Mesenchymal stem cell (in vitro differentiated cells and primary cell): ENCODE results near the gene ATP6V0C.

ENCODE experiments used
- DNase-seq: peaks from one replicate; pipeline ENCODE4 v3.0.0-alpha.2; 2013
- H2AFZ ChIP-seq: one replicate; pipeline ENCODE4 v1.6.1; 2013; ENCODE audit warnings: low read depth, mild to moderate bottlenecking, control low read depth, inconsistent platforms, low read length, moderate library complexity
- H2AK5ac ChIP-seq: 2 replicates; pipeline ENCODE4 v1.6.1; 2013; ENCODE audit warnings: low read length, moderate library complexity, mild to moderate bottlenecking, inconsistent platforms; ENCODE audit not compliant: severe bottlenecking
- H2BK120ac ChIP-seq: one replicate; pipeline ENCODE4 v1.6.1; 2013; ENCODE audit warnings: low read depth, mild to moderate bottlenecking, inconsistent platforms, low read length, moderate library complexity
- H2BK12ac ChIP-seq, 2 experiments: one replicate each; pipeline ENCODE4 v1.6.1; 2013; ENCODE audit warnings: inconsistent platforms in 2 of 2, low read length in 2 of 2, mild to moderate bottlenecking in 2 of 2, moderate library complexity in 2 of 2, control low read depth in 1 of 2
- H2BK15ac ChIP-seq: one replicate; pipeline ENCODE4 v1.6.1; 2013; ENCODE audit warnings: mild to moderate bottlenecking, low read depth, inconsistent platforms; ENCODE audit not compliant: poor library complexity, severe bottlenecking
- H2BK5ac ChIP-seq: 2 replicates; pipeline ENCODE4 v1.6.1; 2013; ENCODE audit warnings: low read depth, mild to moderate bottlenecking, low read length, control low read depth, inconsistent platforms; ENCODE audit not compliant: poor library complexity, severe bottlenecking
- H3K14ac ChIP-seq, 2 experiments: one replicate each; pipeline ENCODE4 v1.6.1; 2013; ENCODE audit warnings: inconsistent platforms in 2 of 2, low read length in 2 of 2, control low read depth in 1 of 2, mild to moderate bottlenecking in 1 of 2, moderate library complexity in 1 of 2
- H3K18ac ChIP-seq, 2 experiments: one replicate each; pipeline ENCODE4 v1.6.1; 2013; ENCODE audit warnings: inconsistent platforms in 2 of 2, low read length in 2 of 2, control low read depth in 1 of 2, low read depth in 1 of 2, mild to moderate bottlenecking in 1 of 2
- H3K23ac ChIP-seq, 2 experiments: one replicate each; pipeline ENCODE4 v1.6.1; 2013; ENCODE audit warnings: inconsistent platforms in 2 of 2, low read length in 2 of 2, mild to moderate bottlenecking in 2 of 2, moderate library complexity in 2 of 2, control low read depth in 1 of 2
- H3K27ac ChIP-seq: 2 replicates; pipeline ENCODE4 v1.5.1; 2013; ENCODE audit warnings: mild to moderate bottlenecking, moderate library complexity, low read length, control low read depth, inconsistent platforms; ENCODE audit not compliant: poor library complexity, severe bottlenecking
- H3K27me3 ChIP-seq, 2 experiments: 2 replicates each; pipeline versions ENCODE4 v1.6.1 to v1.7.0; 2013; ENCODE audit warnings: low read length in 2 of 2, mild to moderate bottlenecking in 2 of 2, moderate library complexity in 2 of 2, control low read depth in 1 of 2, inconsistent platforms in 1 of 2; ENCODE audit not compliant: control insufficient read depth in 1 of 2, insufficient read depth in 1 of 2
- H3K36me3 ChIP-seq, 2 experiments: 2 replicates each; pipeline versions ENCODE4 v1.6.1 to v1.7.0; 2013; ENCODE audit warnings: low read length in 2 of 2, control low read depth in 1 of 2, inconsistent platforms in 1 of 2, low read depth in 1 of 2, mild to moderate bottlenecking in 1 of 2; ENCODE audit not compliant: insufficient read depth in 2 of 2, control insufficient read depth in 1 of 2
- H3K4ac ChIP-seq, 2 experiments: one replicate each; pipeline ENCODE4 v1.6.1; 2013; ENCODE audit warnings: inconsistent platforms in 2 of 2, low read length in 2 of 2, mild to moderate bottlenecking in 2 of 2, moderate library complexity in 2 of 2, control low read depth in 1 of 2, low read depth in 1 of 2
- H3K4me1 ChIP-seq: 2 replicates; pipeline ENCODE4 v1.6.1; 2013; ENCODE audit warnings: low read depth, low read length, control low read depth; ENCODE audit not compliant: control insufficient read depth, insufficient read depth
- H3K4me2 ChIP-seq: 2 replicates; pipeline ENCODE4 v1.6.1; 2013; ENCODE audit warnings: low read length, mild to moderate bottlenecking, inconsistent platforms; ENCODE audit not compliant: poor library complexity, severe bottlenecking
- H3K4me3 ChIP-seq, 2 experiments: 2 replicates each; pipeline versions ENCODE4 v1.5.1 to v1.7.0; 2013; ENCODE audit warnings: low read length in 2 of 2, mild to moderate bottlenecking in 2 of 2, control low read depth in 1 of 2, low read depth in 1 of 2; ENCODE audit not compliant: insufficient read depth in 1 of 2
- H3K79me1 ChIP-seq: replicated peaks from 2 replicates; pipeline ENCODE4 v1.6.1; 2013; ENCODE audit warnings: mild to moderate bottlenecking, control low read depth, low read length, inconsistent platforms; ENCODE audit not compliant: poor library complexity, severe bottlenecking
- H3K9ac ChIP-seq: 2 replicates; pipeline ENCODE4 v1.7.0; 2013; ENCODE audit warnings: mild to moderate bottlenecking, low read length, moderate library complexity
- H3K9me3 ChIP-seq: 2 replicates; pipeline ENCODE4 v1.7.0; 2013; ENCODE audit warnings: mild to moderate bottlenecking, low read length; ENCODE audit not compliant: control insufficient read depth
- H4K8ac ChIP-seq: one replicate; pipeline ENCODE4 v1.6.1; 2013; ENCODE audit warnings: inconsistent platforms, mild to moderate bottlenecking, low read length, moderate library complexity
- H4K91ac ChIP-seq: one replicate; pipeline ENCODE4 v1.6.1; 2013; ENCODE audit warnings: mild to moderate bottlenecking, low read length, inconsistent platforms
- WGBS: methylation state at CpG from one replicate; pipeline ENCODE4 v1.1.7; 2013; ENCODE audit warnings: mixed read lengths; 5-methylcytosine and 5-hydroxymethylcytosine counted together

Gene ATP6V0C

DNA sequence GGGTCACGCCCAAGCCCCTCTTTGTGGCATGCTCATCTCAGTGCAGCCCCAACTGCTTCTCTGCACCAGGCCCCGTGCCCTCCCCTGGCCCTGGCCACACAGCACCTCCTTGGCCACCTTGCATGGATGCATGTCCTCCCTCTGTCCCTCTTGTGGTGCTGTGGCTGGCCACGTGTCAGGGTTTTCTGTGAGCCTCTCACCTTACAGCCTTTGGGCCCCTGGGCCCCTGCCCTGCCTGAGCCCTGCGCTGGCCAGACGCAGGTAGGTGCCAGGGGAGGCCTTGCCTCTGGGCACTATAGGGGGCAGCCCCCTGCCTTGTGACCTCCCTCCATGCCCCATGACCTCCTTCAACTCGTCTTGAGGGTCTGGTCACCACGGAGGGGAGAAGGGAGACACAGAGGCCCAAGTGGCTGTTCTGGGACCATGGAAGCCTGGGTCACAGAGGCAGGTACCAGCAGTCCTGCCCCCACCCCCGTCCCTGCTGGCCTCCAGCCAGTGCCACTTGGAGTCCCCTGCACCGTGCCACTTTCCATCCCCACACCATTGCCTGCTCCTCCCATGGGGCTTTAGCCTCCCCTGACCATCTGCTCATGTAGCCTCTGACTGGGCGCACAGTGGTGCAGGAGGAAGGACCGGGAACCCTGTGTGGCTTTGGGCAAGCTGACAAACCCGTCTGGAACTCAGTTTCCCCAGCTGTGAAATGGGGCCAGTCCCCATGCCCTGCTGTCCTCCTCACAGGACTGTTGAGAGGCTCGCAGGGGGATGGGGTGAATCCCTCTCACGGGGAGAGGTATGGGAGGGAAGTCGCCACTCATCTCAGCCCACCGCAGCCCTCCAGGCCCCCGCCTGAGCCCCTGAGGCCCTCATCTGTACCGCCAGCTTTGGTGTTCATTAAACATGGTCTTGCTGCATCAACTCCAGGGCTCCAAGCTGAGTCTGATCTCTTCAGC, 11.5 kb upstream of the ATP6V0C start:
- no peaks in the 10 kb centered on the region for H3K27me3 ChIP-seq
- H2AFZ ChIP-seq: no peak overlapping the region
- H3K14ac ChIP-seq: no peak overlapping the region
- peaks cover 30% of the 10 kb centered on the region for H3K4me1 ChIP-seq
- no peak overlapping the region for H4K91ac ChIP-seq
- H3K4me3 ChIP-seq: no peak overlapping the region
- peak overlapping the region; percentile 57 for H3K4me2 ChIP-seq
- peak overlapping the region; percentile 33 to 37 for H3K4ac ChIP-seq
- H3K36me3 ChIP-seq: peaks cover 12 to 37% of the 10 kb centered on the region in 2 experiments
- H2BK12ac ChIP-seq: peak overlapping the region; percentile 4 to 83
- peak overlapping the region; percentile 19 for H2BK5ac ChIP-seq
- H3K23ac ChIP-seq: peak overlapping the region in 1 of 2 experiments; percentile 1
- no peak overlapping the region for H2BK15ac ChIP-seq
- WGBS: 85% methylated on average over 18 of the region's 18 CpGs
- peak overlapping the region; percentile 89 for H3K27ac ChIP-seq
- H3K79me1 ChIP-seq: peaks cover 17% of the 10 kb centered on the region
- peak overlapping the region; percentile 38 for H3K9ac ChIP-seq
- H2BK120ac ChIP-seq: no peak overlapping the region
- H2AK5ac ChIP-seq: peak overlapping the region; percentile 96
- peak overlapping the region; percentile 72 for H4K8ac ChIP-seq
- no peaks in the 10 kb centered on the region for H3K9me3 ChIP-seq
- H3K18ac ChIP-seq: peak overlapping the region; percentile 11 to 80
- DNase-seq: no peak

GRCh38 chr16:2505695-2506094, 8.1 kb upstream of the ATP6V0C start:
- H2AK5ac ChIP-seq: peak overlapping the region; percentile 26
- no peak overlapping the region for H3K18ac ChIP-seq
- H3K4me3 ChIP-seq: no peak overlapping the region
- no peak overlapping the region for H2AFZ ChIP-seq
- H3K79me1 ChIP-seq: peaks cover 9% of the 10 kb centered on the region
- WGBS: 94% methylated on average over 13 of the region's 14 CpGs
- H3K4me2 ChIP-seq: no peak overlapping the region
- H3K9me3 ChIP-seq: no peaks in the 10 kb centered on the region
- DNase-seq: no peak
- no peak overlapping the region for H2BK15ac ChIP-seq
- no peak overlapping the region for H3K27ac ChIP-seq
- H3K4ac ChIP-seq: no peak overlapping the region
- peak overlapping the region; percentile 34 for H4K91ac ChIP-seq
- H4K8ac ChIP-seq: no peak overlapping the region
- no peak overlapping the region for H2BK120ac ChIP-seq
- H3K9ac ChIP-seq: no peak overlapping the region
- H3K4me1 ChIP-seq: peaks cover 29% of the 10 kb centered on the region
- no peak overlapping the region for H3K23ac ChIP-seq
- H3K14ac ChIP-seq: no peak overlapping the region
- peaks cover 0 to 7% of the 10 kb centered on the region in 2 experiments for H3K36me3 ChIP-seq
- H3K27me3 ChIP-seq: no peaks in the 10 kb centered on the region
- no peak overlapping the region for H2BK5ac ChIP-seq
- H2BK12ac ChIP-seq: no peak overlapping the region

DNA sequence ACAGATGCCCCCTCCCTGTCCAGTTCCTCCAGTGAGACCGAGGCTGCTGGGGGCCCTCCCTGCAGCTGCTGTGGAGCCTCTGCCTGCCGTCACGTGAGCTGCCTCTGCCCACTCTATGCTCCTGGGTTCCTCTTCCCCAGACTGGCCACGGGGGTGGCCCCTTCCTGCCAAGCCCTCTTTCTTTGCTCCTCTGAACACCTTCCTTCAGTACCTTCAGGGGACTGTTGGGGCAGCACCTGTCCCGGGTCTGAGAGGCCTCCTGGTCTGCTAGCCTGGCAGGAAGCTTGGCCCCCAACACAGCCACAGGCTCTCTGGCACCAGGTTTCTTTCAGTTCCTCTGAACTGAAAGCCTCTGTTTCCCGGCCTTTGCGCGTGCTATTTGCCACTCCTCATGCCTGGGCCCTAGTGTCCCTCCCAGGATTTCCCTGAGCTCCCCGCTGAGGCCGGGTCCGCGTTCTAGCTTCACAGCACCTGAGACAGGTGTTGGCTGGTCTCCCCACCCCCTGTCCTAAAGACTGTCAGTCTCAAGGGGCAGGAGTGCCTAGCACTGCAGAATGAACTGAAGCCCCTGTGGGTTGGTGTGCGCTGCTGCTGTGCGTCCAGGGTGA, 6.6 kb upstream of the ATP6V0C start:
- WGBS: 90% methylated on average over 14 of the region's 14 CpGs
- H3K4me2 ChIP-seq: no peak overlapping the region
- no peak overlapping the region for H4K91ac ChIP-seq
- no peak overlapping the region for H2BK5ac ChIP-seq
- peaks cover 7% of the 10 kb centered on the region for H3K79me1 ChIP-seq
- H2AFZ ChIP-seq: no peak overlapping the region
- H2AK5ac ChIP-seq: no peak overlapping the region
- no peaks in the 10 kb centered on the region for H3K9me3 ChIP-seq
- peaks cover 27% of the 10 kb centered on the region for H3K4me1 ChIP-seq
- no peak overlapping the region for H3K27ac ChIP-seq
- no peaks in the 10 kb centered on the region for H3K27me3 ChIP-seq
- no peak overlapping the region for H2BK120ac ChIP-seq
- H3K4ac ChIP-seq: no peak overlapping the region
- peaks cover 0 to 4% of the 10 kb centered on the region in 2 experiments for H3K36me3 ChIP-seq
- no peak for DNase-seq
- no peak overlapping the region for H3K4me3 ChIP-seq
- no peak overlapping the region for H3K23ac ChIP-seq
- no peak overlapping the region for H4K8ac ChIP-seq
- no peak overlapping the region for H2BK15ac ChIP-seq
- no peak overlapping the region for H3K14ac ChIP-seq
- no peak overlapping the region for H3K18ac ChIP-seq
- no peak overlapping the region for H2BK12ac ChIP-seq
- H3K9ac ChIP-seq: no peak overlapping the region

DNA sequence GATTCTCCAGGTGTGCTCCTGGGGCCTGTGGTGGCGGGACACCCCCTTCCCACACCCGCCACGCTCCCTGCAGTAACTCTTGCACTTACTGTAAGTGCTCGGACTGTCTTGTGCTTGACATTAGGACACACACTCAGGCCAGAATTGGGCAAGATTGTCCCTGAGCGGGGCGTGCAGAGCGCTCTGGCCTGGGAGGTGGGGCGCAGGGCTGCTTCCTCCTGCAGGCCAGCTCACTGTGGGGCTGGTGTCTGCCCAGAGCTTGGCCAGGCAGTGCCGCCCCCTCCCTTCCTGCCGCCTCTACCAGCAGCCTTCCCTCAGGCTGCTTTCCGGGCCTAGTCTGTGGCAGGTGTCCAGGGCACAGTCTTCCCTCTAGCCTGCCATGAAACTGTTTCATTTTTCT, 6.1 kb upstream of the ATP6V0C start:
- Histone ChIP-seq H3K9me3 (no peaks in the 10 kb centered on the region), H3K27ac (no peak overlapping the region), H2BK120ac (no peak overlapping the region), H2AK5ac (no peak overlapping the region), H3K9ac (no peak overlapping the region), H2AFZ (no peak overlapping the region), H2BK12ac (no peak overlapping the region), H2BK5ac (no peak overlapping the region), H4K8ac (no peak overlapping the region), H3K14ac (no peak overlapping the region), H3K4me3 (no peak overlapping the region), H3K18ac (no peak overlapping the region), H3K79me1 (peaks cover 7% of the 10 kb centered on the region), H3K4me1 (peaks cover 27% of the 10 kb centered on the region), H4K91ac (peak overlapping the region; percentile 0), H2BK15ac (no peak overlapping the region), H3K4me2 (no peak overlapping the region), H3K27me3 (no peaks in the 10 kb centered on the region), H3K36me3 (peaks cover 0 to 4% of the 10 kb centered on the region in 2 experiments), H3K4ac (no peak overlapping the region), H3K23ac (no peak overlapping the region)
- DNase-seq: no peak
- 93% methylated on average over 9 of the region's 11 CpGs for WGBS
